Loucy (cell line): ENCODE results near the gene LMX1B.

Experiments used
- EZH2phosphoT487 ChIP-seq: fragments of 200-600 bp; IDR thresholded peaks from 2 replicates; pipeline ENCODE4 v1.6.1; 2018; ENCODE audit warnings: antibody characterized with exemption, mild to moderate bottlenecking, moderate library complexity, borderline replicate concordance
- TF ChIP-seq, protein P1 (sequence below): fragments of 200-600 bp; sonication (generic); conservative IDR thresholded peaks from 2 replicates; pipeline ENCODE4 v1.5.1; 2014; ENCODE audit warnings: mild to moderate bottlenecking, antibody characterized with exemption, low read length

GRCh38 chr9:126682113-126682810 is 68.5 kb downstream of the LMX1B start:
- TF ChIP-seq, protein P1, sequence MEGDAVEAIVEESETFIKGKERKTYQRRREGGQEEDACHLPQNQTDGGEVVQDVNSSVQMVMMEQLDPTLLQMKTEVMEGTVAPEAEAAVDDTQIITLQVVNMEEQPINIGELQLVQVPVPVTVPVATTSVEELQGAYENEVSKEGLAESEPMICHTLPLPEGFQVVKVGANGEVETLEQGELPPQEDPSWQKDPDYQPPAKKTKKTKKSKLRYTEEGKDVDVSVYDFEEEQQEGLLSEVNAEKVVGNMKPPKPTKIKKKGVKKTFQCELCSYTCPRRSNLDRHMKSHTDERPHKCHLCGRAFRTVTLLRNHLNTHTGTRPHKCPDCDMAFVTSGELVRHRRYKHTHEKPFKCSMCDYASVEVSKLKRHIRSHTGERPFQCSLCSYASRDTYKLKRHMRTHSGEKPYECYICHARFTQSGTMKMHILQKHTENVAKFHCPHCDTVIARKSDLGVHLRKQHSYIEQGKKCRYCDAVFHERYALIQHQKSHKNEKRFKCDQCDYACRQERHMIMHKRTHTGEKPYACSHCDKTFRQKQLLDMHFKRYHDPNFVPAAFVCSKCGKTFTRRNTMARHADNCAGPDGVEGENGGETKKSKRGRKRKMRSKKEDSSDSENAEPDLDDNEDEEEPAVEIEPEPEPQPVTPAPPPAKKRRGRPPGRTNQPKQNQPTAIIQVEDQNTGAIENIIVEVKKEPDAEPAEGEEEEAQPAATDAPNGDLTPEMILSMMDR, result no peak
- no peak for TF ChIP-seq EZH2phosphoT487
